Measurements from ENCODE around the gene GAGE12J. TPM values are rescaled to one million over a fixed set of nuclear protein-coding genes. Genes with fewer than 3 reads are reported as not detected.
"Not testable (repeated sequence)": the region's sequence is repeated elsewhere in the genome, so short reads cannot be mapped to it uniquely, and the experiment has no call there.

Gene GAGE12J
- total and polyA plus RNA-seq, 9 donors: not detected

GRCh38 chrX:49344496-49345175 is 22.8 kb downstream of the GAGE12J start:
- not testable (repeated sequence) for H3K4me1 ChIP-seq (ENCODE audit: insufficient read depth)
- 69 to 77% (median 76%) methylated on average over 11 to 14 of the region's 15 CpGs for WGBS, 3 donors

GRCh38 chrX:49345402-49345801 is 23.6 kb downstream of the GAGE12J start:
- H3K27ac ChIP-seq; DNase-seq; H3K4me1 ChIP-seq (ENCODE audit: insufficient read depth); intact Hi-C loops (cut with DNase I); H3K4me3 ChIP-seq; H3K9me3 ChIP-seq; H3K36me3 ChIP-seq; H3K27me3 ChIP-seq: not testable (repeated sequence)
- 78 to 90% (median 80%) methylated on average over 6 to 9 of the region's 10 CpGs for WGBS, 3 donors

More at GRCh38 chrX:49344496-49345175, 22.8 kb downstream of the GAGE12J start:
- H3K4me3 ChIP-seq; H3K9me3 ChIP-seq; DNase-seq; intact Hi-C loops (cut with DNase I); H3K36me3 ChIP-seq; H3K27me3 ChIP-seq; H3K27ac ChIP-seq: not testable (repeated sequence)

- H3K27ac ChIP-seq; H3K4me1 ChIP-seq (ENCODE audit: insufficient read depth); H3K36me3 ChIP-seq; intact Hi-C loops (cut with DNase I); H3K27me3 ChIP-seq; H3K9me3 ChIP-seq; H3K4me3 ChIP-seq; DNase-seq: not testable (repeated sequence)
- WGBS, 3 donors: 83 to 84% (median 84%) methylated on average over 7 to 11 of the region's 11 CpGs
Observed at GRCh38 chrX:49346150-49346549, 24.3 kb downstream of the GAGE12J start.

Other genes starting within 250 kb of the GAGE12J start
- gene PRAF2, start 248.0 kb upstream of the GAGE12J start, total RNA-seq: 10 to 100 TPM; 14.4 to 54.0 (median 29.3) TPM
- gene PRAF2, start 248.0 kb upstream of the GAGE12J start, polyA plus RNA-seq: 10 to 100 TPM; 29.1 to 51.2 TPM
- gene WDR45, start 242.2 kb upstream of the GAGE12J start, total RNA-seq: 10 to 100 TPM; 55.3 to 89.7 (median 76.5) TPM
- 10 to 100 TPM; 56.1 to 80.4 TPM for gene WDR45, start 242.2 kb upstream of the GAGE12J start, polyA plus RNA-seq
- 10 to 100 TPM; 17.2 to 25.5 (median 20.9) TPM for gene GPKOW, start 198.3 kb upstream of the GAGE12J start, total RNA-seq
- gene GPKOW, start 198.3 kb upstream of the GAGE12J start, polyA plus RNA-seq: 10 to 100 TPM; 13.7 to 18.3 TPM
- gene MAGIX, start 159.3 kb upstream of the GAGE12J start, total RNA-seq: 10 to 100 TPM in 1 of 7 donors, 1 to 10 TPM in 6; 1.3 to 22.5 (median 2.0) TPM
- under 1 TPM; 0.32 to 0.82 TPM for gene MAGIX, start 159.3 kb upstream of the GAGE12J start, polyA plus RNA-seq
- 100 to 1,000 TPM in 5 of 7 donors, 10 to 100 TPM in 2; 16.3 to 116 (median 105) TPM for gene PLP2, start 150.1 kb upstream of the GAGE12J start, total RNA-seq
- 100 to 1,000 TPM in 1 of 2 donors, 10 to 100 TPM in 1; 92.6 to 244 TPM for gene PLP2, start 150.1 kb upstream of the GAGE12J start, polyA plus RNA-seq
- 10 to 100 TPM in 6 of 7 donors, 1 to 10 TPM in 1; 9.1 to 15.1 (median 11.5) TPM for gene PRICKLE3, start 135.7 kb upstream of the GAGE12J start, total RNA-seq
- 1 to 10 TPM; 3.5 to 5.5 TPM for gene PRICKLE3, start 135.7 kb upstream of the GAGE12J start, polyA plus RNA-seq
- gene SYP, start 121.8 kb upstream of the GAGE12J start, total RNA-seq: 1 to 10 TPM in 6 of 7 donors, under 1 TPM in 1; 0.69 to 3.3 (median 1.3) TPM
- 1 to 10 TPM; 1.9 to 3.1 TPM for gene SYP, start 121.8 kb upstream of the GAGE12J start, polyA plus RNA-seq
- gene CACNA1F, start 88.7 kb upstream of the GAGE12J start, total RNA-seq: under 1 TPM in 5 of 7 donors, not detected in 2; 0.10 to 0.23 (median 0.15) TPM
- under 1 TPM; 0.02 to 0.32 TPM for gene CACNA1F, start 88.7 kb upstream of the GAGE12J start, polyA plus RNA-seq
- gene CCDC22, start 86.6 kb upstream of the GAGE12J start, total RNA-seq: 10 to 100 TPM in 6 of 7 donors, 1 to 10 TPM in 1; 7.9 to 15.7 (median 11.5) TPM
- 10 to 100 TPM in 1 of 2 donors, 1 to 10 TPM in 1; 2.8 to 10.8 TPM for gene CCDC22, start 86.6 kb upstream of the GAGE12J start, polyA plus RNA-seq
- gene FOXP3, start 57.3 kb upstream of the GAGE12J start, total RNA-seq: under 1 TPM in 4 of 7 donors, not detected in 3; 0.10 to 0.60 (median 0.33) TPM
- gene FOXP3, start 57.3 kb upstream of the GAGE12J start, polyA plus RNA-seq: under 1 TPM; 0.10 to 0.25 TPM
- gene PPP1R3F, start 52.2 kb upstream of the GAGE12J start, total RNA-seq: 10 to 100 TPM in 5 of 7 donors, 1 to 10 TPM in 2; 8.3 to 16.1 (median 12.3) TPM
- 1 to 10 TPM; 1.7 to 5.5 TPM for gene PPP1R3F, start 52.2 kb upstream of the GAGE12J start, polyA plus RNA-seq
- not detected for gene GAGE10, start 18.4 kb upstream of the GAGE12J start, total RNA-seq
- not detected for gene GAGE10, start 18.4 kb upstream of the GAGE12J start, polyA plus RNA-seq
- gene GAGE13, start 9.5 kb downstream of the GAGE12J start, total RNA-seq: under 1 TPM in 1 of 7 donors, not detected in 6; 0.69 TPM
- not detected for gene GAGE13, start 9.5 kb downstream of the GAGE12J start, polyA plus RNA-seq
- not detected for gene GAGE12C, start 210.1 kb downstream of the GAGE12J start, total RNA-seq
- not detected for gene GAGE12C, start 210.1 kb downstream of the GAGE12J start, polyA plus RNA-seq
- not detected for gene GAGE12D, start 219.7 kb downstream of the GAGE12J start, total RNA-seq
- not detected for gene GAGE12D, start 219.7 kb downstream of the GAGE12J start, polyA plus RNA-seq
- gene GAGE12E, start 229.3 kb downstream of the GAGE12J start, total RNA-seq: not detected
- not detected for gene GAGE12E, start 229.3 kb downstream of the GAGE12J start, polyA plus RNA-seq
- gene GAGE12F, start 238.8 kb downstream of the GAGE12J start, total RNA-seq: not detected
- gene GAGE12F, start 238.8 kb downstream of the GAGE12J start, polyA plus RNA-seq: not detected
- gene GAGE12G, start 248.4 kb downstream of the GAGE12J start, total RNA-seq: not detected
- not detected for gene GAGE12G, start 248.4 kb downstream of the GAGE12J start, polyA plus RNA-seq

Measured in ovary (tissue), 9 donors.